MM.1S (cell line): Measurements from ENCODE around the gene FIP1L1.

Source experiments
- DNase-seq: peaks from one replicate; pipeline ENCODE4 v3.0.0-alpha.2; 2015
- H2AFZ ChIP-seq: fragments of 300-600 bp; sonication (generic); 2 replicates; pipeline ENCODE4 v1.6.0; 2016; ENCODE audit warnings: antibody characterized with exemption, low read length
- H3F3A ChIP-seq: fragments of 300-600 bp; sonication (generic); 2 replicates; pipeline ENCODE4 v1.6.1; 2016; ENCODE audit warnings: mild to moderate bottlenecking, antibody characterized with exemption, low read length, moderate library complexity, mixed read lengths; ENCODE audit not compliant: insufficient read depth
- H3K27ac ChIP-seq: fragments of 300-600 bp; sonication (generic); 2 replicates; pipeline ENCODE4 v1.5.1; 2016; ENCODE audit warnings: mild to moderate bottlenecking, low read length
- H3K27me3 ChIP-seq: fragments of 300-600 bp; sonication (generic); replicated peaks from 2 replicates; pipeline ENCODE4 v1.6.0; 2016; ENCODE audit warnings: low read length; ENCODE audit not compliant: insufficient read depth
- H3K36me3 ChIP-seq: fragments of 300-600 bp; sonication (generic); replicated peaks from 2 replicates; pipeline ENCODE4 v1.6.1; 2016; ENCODE audit warnings: mild to moderate bottlenecking, low read length, mixed read lengths; ENCODE audit not compliant: insufficient read depth
- H3K4me1 ChIP-seq: fragments of 300-600 bp; sonication (generic); 2 replicates; pipeline ENCODE4 v1.6.1; 2016; ENCODE audit warnings: low read length, mixed read lengths
- H3K4me2 ChIP-seq: fragments of 300-600 bp; sonication (generic); 2 replicates; pipeline ENCODE4 v1.6.0; 2016; ENCODE audit warnings: low read depth, low read length
- H3K4me3 ChIP-seq: fragments of 300-600 bp; sonication (generic); 2 replicates; pipeline ENCODE4 v1.5.1; 2016; ENCODE audit warnings: low read length, mixed read lengths
- H3K79me2 ChIP-seq: fragments of 300-600 bp; sonication (generic); 2 replicates; pipeline ENCODE4 v1.6.1; 2016; ENCODE audit warnings: mixed run types, low read length, mixed read lengths
- H3K9ac ChIP-seq: fragments of 300-600 bp; sonication (generic); 2 replicates; pipeline ENCODE4 v1.6.1; 2016; ENCODE audit warnings: low read length, mixed read lengths
- H3K9me2 ChIP-seq: fragments of 300-600 bp; sonication (generic); replicated peaks from 2 replicates; pipeline ENCODE4 v1.6.1; 2016; ENCODE audit warnings: mild to moderate bottlenecking, low read length, mixed read lengths; ENCODE audit not compliant: insufficient read depth
- H3K9me3 ChIP-seq: fragments of 300-600 bp; sonication (generic); replicated peaks from 2 replicates; pipeline ENCODE4 v1.6.1; 2016; ENCODE audit warnings: mild to moderate bottlenecking, low read length, mixed read lengths; ENCODE audit not compliant: insufficient read depth
- H4K20me1 ChIP-seq: fragments of 300-600 bp; sonication (generic); 2 replicates; pipeline ENCODE4 v1.6.1; 2016; ENCODE audit warnings: mild to moderate bottlenecking, low read length, moderate library complexity, mixed read lengths; ENCODE audit not compliant: insufficient read depth
- CTCF ChIP-seq: fragments of 300-600 bp; sonication (generic); IDR thresholded peaks from 2 replicates; pipeline ENCODE4 v1.5.1; 2016; ENCODE audit warnings: antibody characterized with exemption, low read length, mixed read lengths
- EZH2 ChIP-seq: fragments of 300-600 bp; sonication (generic); optimal IDR thresholded peaks from 2 replicates; pipeline ENCODE3; 2017; ENCODE audit warnings: low read depth, mild to moderate bottlenecking, antibody characterized with exemption, low read length, mixed read lengths
- EZH2phosphoT487 ChIP-seq: fragments of 300-600 bp; sonication (generic); IDR thresholded peaks from 2 replicates; pipeline ENCODE4 v1.6.1; 2018; ENCODE audit warnings: antibody characterized with exemption, low read length

Gene FIP1L1

GRCh38 chr4:53432528-53433424, 55.3 kb downstream of the FIP1L1 start:
- Histone ChIP-seq H3K36me3 (peaks cover 6% of the 10 kb centered on the region; the same call in 1 of the 2 replicates), H3F3A (no peaks in the 10 kb centered on the region)

GRCh38 chr4:53436251-53436650, 58.8 kb downstream of the FIP1L1 start:
- Histone ChIP-seq H3K4me3 (no peak overlapping the region), H3K9me3 (no peaks in the 10 kb centered on the region), H3K27me3 (no peaks in the 10 kb centered on the region), H3K9ac (no peak overlapping the region), H3F3A (no peaks in the 10 kb centered on the region), H3K9me2 (no peaks in the 10 kb centered on the region), H3K4me1 (no peaks in the 10 kb centered on the region), H3K36me3 (no peaks in the 10 kb centered on the region; the same call in 1 of the 2 replicates), H2AFZ (no peak overlapping the region), H3K27ac (no peak overlapping the region), H3K79me2 (0 out of 2 replicates have a peak, but pooled peaks cover 4% of the 10 kb centered on the region), H4K20me1 (no peaks in the 10 kb centered on the region), H3K4me2 (no peak overlapping the region)
- DNase-seq, result no peak
- no peak for TF ChIP-seq EZH2
- TF ChIP-seq CTCF, result no peak
- no peak for TF ChIP-seq EZH2phosphoT487

More at GRCh38 chr4:53432528-53433424, 55.3 kb downstream of the FIP1L1 start:
- Histone ChIP-seq H3K9me3 (no peaks in the 10 kb centered on the region), H3K4me1 (no peaks in the 10 kb centered on the region), H3K4me2 (no peak overlapping the region), H3K27ac (no peak overlapping the region), H4K20me1 (no peaks in the 10 kb centered on the region), H3K27me3 (no peaks in the 10 kb centered on the region), H3K9ac (no peak overlapping the region), H3K4me3 (no peak overlapping the region), H2AFZ (no peak overlapping the region), H3K9me2 (no peaks in the 10 kb centered on the region), H3K79me2 (0 out of 2 replicates have a peak, but pooled peaks cover 3% of the 10 kb centered on the region)
- DNase-seq, result no peak
- no peak for TF ChIP-seq EZH2phosphoT487
- no peak for TF ChIP-seq EZH2
- no peak for TF ChIP-seq CTCF

DNA sequence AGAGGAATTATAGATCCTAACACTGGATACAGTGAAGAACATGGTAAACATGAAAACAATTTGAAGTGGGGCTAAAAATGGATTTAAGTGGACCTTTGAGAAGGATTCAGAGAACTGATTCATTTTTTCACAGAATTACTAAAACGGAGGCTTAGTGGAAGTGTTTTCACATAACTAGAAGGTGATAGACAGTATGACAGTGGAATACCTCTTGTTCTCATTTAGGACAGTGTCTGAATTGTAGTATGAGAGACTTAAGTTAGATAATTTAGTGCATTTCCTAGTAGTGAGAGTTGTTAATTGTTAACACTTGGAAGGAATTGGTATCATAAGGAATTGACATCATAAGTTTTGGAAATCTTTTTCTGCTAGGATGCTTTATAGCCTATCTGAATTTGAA, 64.1 kb downstream of the FIP1L1 start:
- 0 out of 2 replicates have a peak, but pooled peaks cover 4% of the 10 kb centered on the region for H3K79me2 ChIP-seq
- H3K36me3 ChIP-seq, result no peaks in the 10 kb centered on the region; the same call in 1 of the 2 replicates

More for the DNA sequence above, 64.1 kb downstream of the FIP1L1 start:
- H2AFZ ChIP-seq, result no peak overlapping the region
- no peaks in the 10 kb centered on the region for H3K9me2 ChIP-seq
- no peak overlapping the region for H3K27ac ChIP-seq
- H3K9me3 ChIP-seq, result no peaks in the 10 kb centered on the region
- H3K4me1 ChIP-seq, result no peaks in the 10 kb centered on the region
- no peak overlapping the region for H3K4me3 ChIP-seq
- no peaks in the 10 kb centered on the region for H3F3A ChIP-seq
- H3K4me2 ChIP-seq, result no peak overlapping the region
- H3K9ac ChIP-seq, result no peak overlapping the region
- H3K27me3 ChIP-seq, result no peaks in the 10 kb centered on the region
- H4K20me1 ChIP-seq, result no peaks in the 10 kb centered on the region
- DNase-seq, result no peak
- TF ChIP-seq EZH2phosphoT487 (no peak), CTCF (no peak), EZH2 (no peak)
